GM18526 (cell line): ENCODE measurements around the gene TMEM219.
A peak's percentile ranks its signal among the peaks of the same experiment; 100 is the strongest.

ENCODE experiments used
- POLR2A ChIP-seq: IDR thresholded peaks from 3 replicates; pipeline ENCODE4 v1.6.1; 2011; ENCODE audit not compliant: insufficient read length; ENCODE audit errors: extremely low read depth

TMEM219 gene

GRCh38 chr16:29986931-29987330 lies 25.1 kb downstream of the TMEM219 start:
- TF ChIP-seq POLR2A, result no peak

GRCh38 chr16:29987371-29988085 lies 25.6 kb downstream of the TMEM219 start:
- TF ChIP-seq POLR2A, result no peak

GRCh38 chr16:29988346-29989075 lies 26.6 kb downstream of the TMEM219 start:
- TF ChIP-seq POLR2A, result no peak

GRCh38 chr16:29989111-29989858 lies 27.4 kb downstream of the TMEM219 start:
- no peak for TF ChIP-seq POLR2A

GRCh38 chr16:29990034-29990433 lies 28.2 kb downstream of the TMEM219 start:
- no peak for TF ChIP-seq POLR2A

GRCh38 chr16:29990883-29991570 lies 29.1 kb downstream of the TMEM219 start:
- no peak for TF ChIP-seq POLR2A

- no peak for TF ChIP-seq POLR2A
Measured at GRCh38 chr16:29991571-29991904, 29.7 kb downstream of the TMEM219 start.

- no peak for TF ChIP-seq POLR2A
Measured at GRCh38 chr16:29992344-29992967, 30.6 kb downstream of the TMEM219 start.

- no peak for TF ChIP-seq POLR2A
Measured at GRCh38 chr16:29993191-29993902, 31.5 kb downstream of the TMEM219 start.

- TF ChIP-seq POLR2A, result no peak
Measured at GRCh38 chr16:29993903-29994599, 32.2 kb downstream of the TMEM219 start.

- no peak for TF ChIP-seq POLR2A
Measured at GRCh38 chr16:29994600-29995323, 32.9 kb downstream of the TMEM219 start.

- peak; percentile 38 for TF ChIP-seq POLR2A
Measured at GRCh38 chr16:29995324-29995910, 33.5 kb downstream of the TMEM219 start, which contains the start of gene HIRIP3. TSS of gene HIRIP3 (minus strand) at chr16:29995617. CDS start at chr16:29995605, 12 bp downstream.
